H1 (cell line): ENCODE measurements around the gene DUS4L. TPM values are rescaled to one million over a fixed set of nuclear protein-coding genes. Genes with fewer than 3 reads are reported as not detected.

Source experiments
- CTCF ChIA-PET: fragments of 300-600 bp; sonication (Branson Sonifier 250); formaldehyde crosslinking; loops from one replicate; lab custom pipeline; 2021; ENCODE audit not compliant: partially characterized antibody; lab: Charles Lee
- POLR2A ChIA-PET: fragments of 300-600 bp; sonication (Branson Sonifier 250); formaldehyde crosslinking; loops from one replicate; lab custom pipeline; 2021; ENCODE audit warnings: inconsistent platforms; ENCODE audit not compliant: partially characterized antibody; lab: Charles Lee
- DNase-seq, 2 experiments: peaks; one replicate each; pipeline versions ENCODE4 v3.0.0 to v3.0.0-alpha.2; 2010 to 2022; ENCODE audit warnings: low spot score in 2 of 2, low read depth in 1 of 2, mixed read lengths in 1 of 2
- FAIRE-seq: peaks from 2 replicates; lab custom pipeline; 2011; peaks lifted over from hg19 to GRCh38; lab: Jason Lieb, UNC
- H2AFZ ChIP-seq: 2 replicates; pipeline ENCODE4 v1.8.1; 2012; ENCODE audit warnings: low read length, inconsistent platforms
- H2AK5ac ChIP-seq: 2 replicates; pipeline ENCODE4 v1.6.1; 2013; ENCODE audit warnings: low read depth, low read length
- H2BK120ac ChIP-seq: replicated peaks from 2 replicates; pipeline ENCODE3; 2013; ENCODE audit warnings: low read depth, low read length, inconsistent platforms
- H2BK12ac ChIP-seq: 2 replicates; pipeline ENCODE4 v1.6.1; 2013; ENCODE audit warnings: low read depth, low read length
- H2BK15ac ChIP-seq: 2 replicates; pipeline ENCODE4 v1.6.1; 2013; ENCODE audit warnings: low read length
- H2BK20ac ChIP-seq: 2 replicates; pipeline ENCODE4 v1.6.1; 2013; ENCODE audit warnings: low read length
- H2BK5ac ChIP-seq: 2 replicates; pipeline ENCODE4 v1.6.1; 2013; ENCODE audit warnings: low read depth, low read length
- H3K14ac ChIP-seq: 2 replicates; pipeline ENCODE4 v1.6.1; 2013; ENCODE audit warnings: inconsistent platforms; ENCODE audit not compliant: insufficient read length
- H3K18ac ChIP-seq: 2 replicates; pipeline ENCODE4 v1.6.1; 2013; ENCODE audit warnings: low read length; ENCODE audit errors: extremely low read depth
- H3K23ac ChIP-seq: 2 replicates; pipeline ENCODE4 v1.6.1; 2013; ENCODE audit warnings: inconsistent platforms; ENCODE audit not compliant: insufficient read length
- H3K23me2 ChIP-seq: 2 replicates; pipeline ENCODE4 v1.6.1; 2013; ENCODE audit warnings: low read depth, low read length
- H3K27ac ChIP-seq: 2 replicates; pipeline ENCODE4 v1.6.1; 2011; ENCODE audit warnings: low read depth, low read length, inconsistent platforms
- H3K27me3 ChIP-seq, 4 experiments: replicated peaks in 1 of 4; 1 replicate in 1 of 4; 2 replicates in 3 of 4; pipeline versions ENCODE4 v1.6.1 to v1.8.1; 2011 to 2013; ENCODE audit warnings: low read length in 3 of 4, mild to moderate bottlenecking in 3 of 4, inconsistent platforms in 2 of 4, mixed read lengths in 2 of 4, moderate library complexity in 1 of 4; ENCODE audit not compliant: control insufficient read depth in 3 of 4, insufficient read depth in 3 of 4; ENCODE audit errors: extremely low read depth in 1 of 4
- H3K36me3 ChIP-seq, 4 experiments: 2 replicates each; pipeline versions ENCODE4 v1.6.1 to v1.8.1; 2011 to 2013; ENCODE audit warnings: mild to moderate bottlenecking in 4 of 4, low read length in 3 of 4, moderate library complexity in 2 of 4, control low read depth in 1 of 4, inconsistent platforms in 1 of 4; ENCODE audit not compliant: insufficient read depth in 4 of 4, control insufficient read depth in 2 of 4
- H3K4ac ChIP-seq: replicated peaks from 2 replicates; pipeline ENCODE3; 2013; ENCODE audit warnings: low read length, low read depth, mixed read lengths, inconsistent platforms; ENCODE audit not compliant: insufficient read length
- H3K4me1 ChIP-seq, 4 experiments: replicated peaks in 1 of 4; 1 replicate in 1 of 4; 2 replicates in 3 of 4; pipeline versions ENCODE4 v1.6.1 to v1.8.1; 2011 to 2013; ENCODE audit warnings: low read length in 3 of 4, inconsistent platforms in 2 of 4, mixed read lengths in 1 of 4; ENCODE audit not compliant: insufficient read depth in 4 of 4, control insufficient read depth in 3 of 4
- H3K4me2 ChIP-seq, 2 experiments: 2 replicates each; pipeline versions ENCODE4 v1.6.1 to v1.8.1; 2011 to 2013; ENCODE audit warnings: low read depth in 2 of 2, low read length in 2 of 2, control low read depth in 1 of 2, inconsistent platforms in 1 of 2, mild to moderate bottlenecking in 1 of 2; ENCODE audit not compliant: insufficient read depth in 1 of 2
- H3K4me3 ChIP-seq, 4 experiments: fragments of 200-600, 300-600 bp in 1 of 4; sonication (generic), shearing (Covaris generic), sonication (Bioruptor Twin) in 1 of 4; 2 replicates each; pipeline versions ENCODE4 v1.5.1 to v1.8.1; 2011 to 2016; ENCODE audit warnings: low read length in 4 of 4, low read depth in 3 of 4, control low read depth in 2 of 4, inconsistent platforms in 2 of 4, mild to moderate bottlenecking in 2 of 4, mixed read lengths in 1 of 4, moderate library complexity in 1 of 4; ENCODE audit not compliant: insufficient read depth in 2 of 4; ENCODE audit errors: extremely low read depth in 1 of 4
- H3K56ac ChIP-seq: replicated peaks from 2 replicates; pipeline ENCODE3; 2013; ENCODE audit warnings: low read depth, mild to moderate bottlenecking, mixed read lengths, low read length, inconsistent platforms; ENCODE audit not compliant: insufficient read length
- H3K79me1 ChIP-seq: 2 replicates; pipeline ENCODE4 v1.6.1; 2013; ENCODE audit warnings: low read depth, low read length, control low read depth
- H3K79me2 ChIP-seq, 2 experiments: 2 replicates each; pipeline versions ENCODE4 v1.6.1 to v1.8.1; 2012 to 2013; ENCODE audit warnings: low read length in 2 of 2, mild to moderate bottlenecking in 2 of 2, inconsistent platforms in 1 of 2; ENCODE audit not compliant: insufficient read depth in 2 of 2, control insufficient read depth in 1 of 2
- H3K9ac ChIP-seq, 4 experiments: replicated peaks in 1 of 4; 1 replicate in 1 of 4; 2 replicates in 3 of 4; pipeline versions ENCODE4 v1.6.1 to v1.8.1; 2011 to 2013; ENCODE audit warnings: low read depth in 3 of 4, low read length in 3 of 4, control low read depth in 2 of 4, mild to moderate bottlenecking in 2 of 4, moderate library complexity in 2 of 4, inconsistent platforms in 1 of 4; ENCODE audit errors: extremely low read depth in 1 of 4
- H3K9me3 ChIP-seq, 2 experiments: 2 replicates each; pipeline versions ENCODE4 v1.6.1 to v1.8.1; 2012 to 2013; ENCODE audit warnings: mild to moderate bottlenecking in 2 of 2, moderate library complexity in 2 of 2, control low read depth in 1 of 2, inconsistent platforms in 1 of 2, low read depth in 1 of 2, low read length in 1 of 2, mixed read lengths in 1 of 2; ENCODE audit not compliant: insufficient read depth in 2 of 2
- H4K20me1 ChIP-seq, 2 experiments: replicated peaks in 1 of 2; 2 replicates each; pipeline versions ENCODE3 to v1.8.1; 2011 to 2013; ENCODE audit warnings: inconsistent platforms in 2 of 2, low read length in 2 of 2, mild to moderate bottlenecking in 1 of 2; ENCODE audit not compliant: insufficient read depth in 2 of 2, control insufficient read depth in 1 of 2
- H4K5ac ChIP-seq: 2 replicates; pipeline ENCODE4 v1.6.1; 2013; ENCODE audit warnings: low read length, low read depth, mixed read lengths, inconsistent platforms; ENCODE audit not compliant: insufficient read length
- H4K8ac ChIP-seq: 2 replicates; pipeline ENCODE4 v1.8.0; 2013; ENCODE audit warnings: mild to moderate bottlenecking, moderate library complexity, low read length, inconsistent platforms; ENCODE audit not compliant: insufficient read depth; ENCODE audit errors: extremely low read depth
- H4K91ac ChIP-seq: replicated peaks from 2 replicates; pipeline ENCODE3; 2013; ENCODE audit warnings: low read length, mixed read lengths, inconsistent platforms; ENCODE audit not compliant: insufficient read length
- CHD1 ChIP-seq: IDR thresholded peaks from 2 replicates; pipeline ENCODE4 v1.6.1; 2012; ENCODE audit warnings: low read depth, low read length, improper control_type of control experiment
- E2F6 ChIP-seq: IDR thresholded peaks from 2 replicates; pipeline ENCODE4 v1.6.1; 2012; ENCODE audit warnings: inconsistent platforms
- WGBS, 2 experiments: shearing (Covaris generic) in 1 of 2; methylation state at CpG; one replicate each; pipeline versions ENCODE4 v1.1.6 to v1.1.7; 2013 to 2015; ENCODE audit warnings: low lambda C conversion rate in 2 of 2, mixed read lengths in 2 of 2, inconsistent platforms in 1 of 2, low coverage in 1 of 2, missing lambda C conversion rate in 1 of 2; ENCODE audit not compliant: insufficient replicate concordance in 2 of 2, insufficient coverage in 1 of 2, insufficient read length in 1 of 2; ENCODE audit errors: extremely low coverage in 1 of 2, missing lambda C conversion rate in 1 of 2; 5-methylcytosine and 5-hydroxymethylcytosine counted together
- polyA plus RNA-seq, 7 experiments: library from polyadenylated mRNA; depleted of rRNA in 3 of 7; stranded (reverse) in 5 of 7; unstranded in 2 of 7; fragments of >200 nt in 5 of 7; fragments of 200-250 nt in 2 of 7; gene quantifications; 1 replicate in 5 of 7; 2 replicates in 1 of 7; 4 replicates in 1 of 7; pipeline versions ENCODE4 v1.2.1 to v1.2.3, GENCODE V29; 2011 to 2013; ENCODE audit warnings: missing spikeins in 2 of 7, mixed read lengths in 2 of 7
- total RNA-seq: library from RNA; stranded (reverse); fragmentation: NEBNext Ultra II Directional; extraction: Animal tissue kit (Norgen Biotek cat#: 25700); gene quantifications from 2 replicates; pipeline ENCODE4 v1.2.1, GENCODE V29; 2021

DUS4L gene
- total and polyA plus RNA-seq, 2 of the 8 experiments (the other 6 are each of a cell fraction or from before 2014, with no cell fraction given) = 6.1 to 11.5 TPM

- H2AK5ac ChIP-seq = no peak overlapping the region
- no peak overlapping the region for H4K5ac ChIP-seq
- no peak overlapping the region for H3K56ac ChIP-seq
- H3K23ac ChIP-seq = no peak overlapping the region
- no peak for DNase-seq
- WGBS, 2 experiments = 47% methylated on average over 2 of the region's 2 CpGs; no CpG with 5 or more reads in 1 of the 2 experiments
- no peak overlapping the region for H2AFZ ChIP-seq
- H4K91ac ChIP-seq = no peak overlapping the region
- no peak overlapping the region for H2BK15ac ChIP-seq
- H3K4me1 ChIP-seq = peaks cover 0 to 4% (median 0%) of the 10 kb centered on the region in 4 experiments; a peak in 2 of 7 replicates
- H3K9me3 ChIP-seq = no peaks in the 10 kb centered on the region
- no peak overlapping the region; a peak in 1 of 8 replicates for H3K4me3 ChIP-seq
- ChIA-PET CTCF (no interaction called here), POLR2A (no interaction called here)
- H3K27me3 ChIP-seq = no peaks in the 10 kb centered on the region
- H3K14ac ChIP-seq = no peak overlapping the region
- no peaks in the 10 kb centered on the region; a peak in 1 of 4 replicates for H3K79me2 ChIP-seq
- no peak overlapping the region for H2BK120ac ChIP-seq
- H3K23me2 ChIP-seq = no peaks in the 10 kb centered on the region
- no peaks in the 10 kb centered on the region for H3K79me1 ChIP-seq
- no peak overlapping the region for H3K18ac ChIP-seq
- TF ChIP-seq CHD1 (no peak), E2F6 (no peak)
- no peak overlapping the region for H4K8ac ChIP-seq
- no peak overlapping the region for H2BK12ac ChIP-seq
- no peaks in the 10 kb centered on the region for H4K20me1 ChIP-seq
- H2BK20ac ChIP-seq = no peak overlapping the region
- H3K4ac ChIP-seq = no peak overlapping the region
- H2BK5ac ChIP-seq = no peak overlapping the region
- 0 out of 4 replicates have a peak overlapping the region, but pooled peaks have one; percentile 7 to 21 for H3K4me2 ChIP-seq
- no peak for FAIRE-seq
- no peak overlapping the region for H3K27ac ChIP-seq
- H3K36me3 ChIP-seq = no peaks in the 10 kb centered on the region; a peak in 1 of 8 replicates
- no peak overlapping the region for H3K9ac ChIP-seq
Observed at GRCh38 chr7:107538001-107538400, 25.8 kb upstream of the DUS4L start.
